NAMALWA (cell line): ENCODE results near the gene BRSK1.

Experiments
- DNase-seq: peaks from one replicate; pipeline ENCODE4 v3.0.0-alpha.2; 2015; ENCODE audit warnings: low spot score

The BRSK1 gene

DNA sequence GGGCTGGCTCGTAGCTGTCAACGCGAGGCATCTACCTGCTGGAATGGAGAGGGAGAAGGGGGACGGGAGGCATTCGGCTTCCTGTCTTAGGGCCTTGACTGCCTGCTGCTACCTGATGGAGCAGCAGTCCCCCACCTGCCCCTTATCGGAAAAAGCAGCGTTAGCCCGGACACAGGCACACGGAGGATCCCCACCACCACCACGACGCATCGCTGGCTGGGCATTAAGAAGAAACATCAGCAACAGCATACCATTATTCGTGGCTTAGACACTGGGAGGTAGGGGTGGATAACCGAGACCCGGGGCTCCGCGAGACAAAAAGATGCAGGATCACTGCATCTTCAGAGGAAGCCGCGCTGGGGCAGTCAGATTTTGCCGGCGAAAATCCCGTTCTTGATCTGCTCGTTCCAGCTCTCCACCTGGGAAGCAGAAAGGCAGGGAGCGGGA lies 69.6 kb downstream of the BRSK1 start:
- no peak for DNase-seq

DNA sequence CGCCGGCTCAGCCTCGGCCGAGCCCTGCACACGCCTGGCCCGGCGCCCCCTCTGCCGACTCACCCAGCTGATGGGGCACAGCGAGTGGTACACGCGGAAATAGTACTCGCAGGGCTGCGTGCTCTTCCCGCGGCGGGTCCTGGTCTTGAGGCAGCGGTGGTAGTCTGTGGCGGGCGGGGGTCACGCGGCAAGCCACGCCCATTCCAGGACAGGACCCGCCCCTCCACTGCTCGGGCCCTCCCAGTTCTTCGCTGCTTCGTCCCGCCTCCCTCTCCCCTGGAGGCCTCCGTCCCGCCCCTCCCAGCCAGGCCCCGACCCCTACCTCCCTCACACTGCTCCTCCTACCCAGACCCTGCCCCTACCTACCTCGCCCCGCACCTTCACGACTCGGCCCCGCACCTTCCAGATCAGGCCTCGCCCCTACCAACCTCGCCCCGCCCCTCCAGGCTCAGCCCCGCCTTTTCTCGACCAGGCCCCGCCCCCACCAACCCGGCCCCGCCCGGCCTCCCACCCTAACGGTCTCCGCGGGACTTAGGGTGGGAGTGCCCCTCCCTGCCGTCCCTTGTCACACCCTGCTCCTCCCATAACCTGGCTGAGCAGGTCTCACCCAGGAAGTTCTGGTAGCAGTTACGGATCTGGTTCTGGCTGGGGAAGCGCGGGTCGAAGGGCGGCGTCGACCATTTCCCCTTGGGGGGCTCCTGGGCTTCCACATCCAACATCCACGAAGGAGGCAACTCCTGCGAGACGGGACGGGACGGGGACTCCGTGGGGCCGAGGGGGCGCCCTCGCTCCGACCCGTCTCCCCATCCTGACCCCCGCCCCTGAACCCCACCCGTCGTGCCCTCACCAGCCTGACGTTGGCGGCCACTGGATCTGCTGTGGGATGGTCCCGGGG lies 70.3 kb downstream of the BRSK1 start:
- DNase-seq: peak; percentile 75

DNA sequence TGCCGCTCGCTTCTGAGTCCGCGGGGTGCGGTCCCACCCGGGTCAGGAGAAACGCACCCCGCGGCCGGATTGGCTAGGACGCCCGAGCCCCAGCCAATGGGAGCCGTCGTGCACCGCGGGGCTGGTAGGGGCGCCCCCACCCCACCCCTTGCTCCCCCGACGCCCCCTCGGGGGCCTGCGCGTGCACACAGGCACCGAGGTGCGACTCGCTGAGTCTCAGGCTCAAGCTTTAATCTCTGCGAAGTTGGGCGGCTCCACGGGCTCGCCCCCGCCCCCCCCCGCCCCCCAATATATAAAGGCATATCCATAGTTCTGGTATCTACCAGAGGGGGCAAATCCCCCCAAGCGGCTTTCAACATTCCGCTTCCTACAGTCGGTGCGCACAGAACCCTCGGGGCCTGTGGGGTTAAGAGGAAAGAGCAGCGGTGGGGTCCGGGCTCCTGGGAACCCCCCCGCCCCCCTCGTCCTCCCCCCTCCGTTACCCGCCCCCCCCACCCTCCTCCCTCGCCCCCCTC lies 71.0 kb downstream of the BRSK1 start, which contains the start of gene COX6B2:
Gene COX6B2, minus strand, starts transcription at position 22 of the 515 bp plus-strand sequence. CDS start 198 bp downstream, outside the sequence.
- DNase-seq: no peak

DNA sequence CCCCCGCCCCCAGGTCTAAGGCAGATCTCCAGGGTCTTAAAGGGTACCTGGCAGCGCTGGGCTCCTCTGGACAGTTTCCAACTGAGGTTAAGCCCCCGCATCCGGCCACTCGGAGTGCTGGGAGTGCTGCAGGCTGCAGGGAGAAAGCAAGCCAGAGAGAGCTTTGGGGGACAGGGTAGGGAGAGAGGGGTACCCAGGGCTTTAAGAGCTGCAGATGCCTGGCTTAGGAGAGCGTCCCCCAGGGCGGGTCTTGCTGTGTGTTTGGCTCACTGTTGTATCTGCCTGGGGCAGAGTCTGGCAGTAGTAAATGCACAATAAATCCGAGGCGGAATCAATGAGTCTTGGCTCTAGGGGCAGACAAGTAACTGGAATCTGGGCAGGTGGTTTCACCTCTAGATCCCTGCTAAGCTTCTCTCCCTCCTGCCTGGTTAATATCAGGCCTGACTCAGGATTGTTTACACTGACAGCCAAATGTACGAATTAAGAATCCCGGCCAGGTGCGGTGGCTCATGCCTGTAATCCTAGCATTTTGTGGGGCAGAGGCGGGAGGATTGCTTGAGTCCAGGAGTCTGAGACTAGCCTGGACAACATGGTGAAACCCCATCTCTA lies 71.5 kb downstream of the BRSK1 start:
- DNase-seq: no peak

DNA sequence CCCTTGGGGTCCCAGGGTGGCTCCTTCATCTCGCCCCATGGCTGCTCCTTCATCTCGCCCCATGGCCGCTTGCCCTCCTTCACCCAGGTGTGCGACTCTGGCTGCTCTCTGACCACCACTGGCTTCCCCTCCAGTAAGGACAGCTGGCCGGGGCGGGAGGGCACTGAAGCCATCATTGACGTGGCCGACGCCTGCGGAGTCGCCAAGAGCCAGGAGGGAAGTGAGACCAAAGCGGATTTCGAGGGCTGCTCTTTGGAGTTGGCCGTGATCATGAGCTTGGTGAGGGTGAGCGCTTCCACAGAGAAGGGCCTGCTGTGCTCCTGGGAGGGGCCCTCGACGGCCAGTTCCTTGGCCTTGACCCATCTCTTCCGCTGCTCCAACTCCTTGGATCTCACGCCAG lies 74.7 kb downstream of the BRSK1 start:
- DNase-seq: no peak

DNA sequence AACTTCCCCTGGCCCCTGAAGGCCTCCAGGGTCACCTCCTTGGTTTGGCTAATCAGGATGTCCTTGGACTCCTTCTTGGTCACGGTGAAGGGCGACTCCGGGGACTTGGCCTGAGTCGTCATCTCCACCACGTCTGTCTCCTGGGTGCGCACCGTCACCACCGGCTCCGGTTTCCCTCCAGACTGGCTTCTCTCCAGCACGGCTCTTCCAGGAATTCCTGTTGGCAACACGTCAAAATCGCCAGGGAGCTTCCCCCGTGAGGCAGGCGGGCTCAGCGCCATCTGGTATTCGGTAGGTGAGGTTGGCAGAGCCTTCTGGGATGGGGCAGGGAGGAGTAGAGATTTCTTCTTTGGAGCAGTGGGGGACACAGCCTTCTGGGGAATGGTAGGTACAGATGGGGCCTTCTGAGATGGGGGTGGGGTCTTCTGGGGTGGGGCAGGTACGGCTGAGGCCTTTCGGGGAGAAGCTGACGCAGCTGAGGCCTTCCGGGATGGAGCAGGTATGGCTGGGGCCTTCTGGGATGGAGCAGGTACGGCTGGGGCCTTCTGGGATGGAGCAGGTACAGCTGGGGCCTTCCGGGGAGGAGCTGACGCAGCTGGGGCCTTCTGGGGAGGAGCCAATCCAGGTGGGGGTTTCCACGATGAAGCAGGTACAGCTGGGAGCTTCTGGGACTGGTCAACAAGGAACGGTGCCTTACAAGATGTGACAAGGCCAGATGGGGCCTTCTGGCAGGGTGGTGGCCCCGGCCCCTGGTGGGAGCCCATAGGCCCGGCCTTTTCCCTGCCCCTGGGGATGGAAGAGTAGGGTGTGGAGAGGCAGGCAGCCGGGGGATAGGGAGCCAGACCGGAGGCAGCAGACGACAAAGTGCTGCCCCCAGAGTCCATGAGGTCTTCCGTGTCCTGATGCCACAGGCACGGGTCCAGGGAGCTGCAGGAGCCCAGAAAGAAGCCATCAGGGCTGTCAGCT lies 75.4 kb downstream of the BRSK1 start:
- no peak for DNase-seq

DNA sequence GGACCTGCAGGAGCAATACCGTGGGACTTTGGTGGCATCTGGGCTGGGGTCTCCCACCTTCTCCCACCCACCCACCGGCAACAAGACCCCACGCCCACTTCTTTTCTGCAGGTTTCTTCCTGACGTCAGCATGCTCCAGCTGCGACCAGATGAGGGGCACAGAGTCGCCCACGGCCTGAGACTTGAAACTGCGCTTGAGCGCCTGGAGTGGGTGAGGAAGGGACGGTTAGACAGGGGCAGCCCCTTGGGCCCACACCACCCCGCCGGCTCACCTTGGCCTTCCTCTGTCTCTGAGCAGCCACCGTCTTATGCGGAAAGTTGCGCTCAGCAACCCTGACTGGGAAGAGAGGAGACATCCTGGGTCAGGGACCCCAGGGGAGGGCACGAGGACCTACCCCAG lies 77.1 kb downstream of the BRSK1 start:
- no peak for DNase-seq
